Hepatocyte (in vitro differentiated cells): Measurements from ENCODE around the gene EIF2B2. TPM values are rescaled to one million over a fixed set of nuclear protein-coding genes. Genes with fewer than 3 reads are reported as not detected.

Source experiments
- DNase-seq: peaks from one replicate; pipeline ENCODE4 v3.0.0-alpha.2; 2016; ENCODE audit warnings: low spot score
- H2AFZ ChIP-seq: fragments of 200-600 bp; sonication (generic); 2 replicates; pipeline ENCODE4 v1.6.0; 2016; ENCODE audit warnings: antibody characterized with exemption, mild to moderate bottlenecking
- H3K27ac ChIP-seq: fragments of 200-600 bp; sonication (generic); 2 replicates; pipeline ENCODE4 v1.5.1; 2016; ENCODE audit warnings: mild to moderate bottlenecking
- H3K27me3 ChIP-seq: fragments of 200-600 bp; sonication (generic); 2 replicates; pipeline ENCODE4 v1.6.1; 2016
- H3K36me3 ChIP-seq: fragments of 200-600 bp; sonication (generic); replicated peaks from 2 replicates; pipeline ENCODE4 v1.5.1; 2016; ENCODE audit warnings: low read depth; ENCODE audit not compliant: insufficient read depth
- H3K4me1 ChIP-seq: fragments of 200-600 bp; sonication (generic); 2 replicates; pipeline ENCODE4 v1.5.1; 2016; ENCODE audit warnings: mild to moderate bottlenecking, moderate library complexity; ENCODE audit not compliant: insufficient read depth
- H3K4me2 ChIP-seq: fragments of 200-600 bp; sonication (generic); 2 replicates; pipeline ENCODE4 v1.6.0; 2016
- H3K4me3 ChIP-seq: fragments of 200-600 bp; sonication (generic); 2 replicates; pipeline ENCODE4 v1.5.1; 2016; ENCODE audit warnings: mild to moderate bottlenecking
- H3K79me2 ChIP-seq: fragments of 200-600 bp; sonication (generic); 2 replicates; pipeline ENCODE4 v1.6.0; 2017; ENCODE audit warnings: mild to moderate bottlenecking
- H3K9me2 ChIP-seq: fragments of 200-600 bp; sonication (generic); replicated peaks from 2 replicates; pipeline ENCODE4 v1.6.0; 2017; ENCODE audit warnings: mild to moderate bottlenecking; ENCODE audit not compliant: insufficient read depth
- H3K9me3 ChIP-seq: fragments of 200-600 bp; sonication (generic); 2 replicates; pipeline ENCODE4 v1.5.1; 2016; ENCODE audit warnings: low read depth, mild to moderate bottlenecking
- H4K20me1 ChIP-seq: fragments of 200-600 bp; sonication (generic); 2 replicates; pipeline ENCODE4 v1.6.0; 2016; ENCODE audit warnings: mild to moderate bottlenecking; ENCODE audit not compliant: insufficient read depth, poor library complexity, severe bottlenecking
- CTCF ChIP-seq: fragments of 200-600 bp; sonication (generic); IDR thresholded peaks from 2 replicates; pipeline ENCODE4 v1.5.1; 2016; ENCODE audit warnings: antibody characterized with exemption, mild to moderate bottlenecking; ENCODE audit not compliant: poor library complexity
- EZH2 ChIP-seq: fragments of 200-600 bp; sonication (generic); IDR thresholded peaks from 2 replicates; pipeline ENCODE4 v1.6.1; 2016; ENCODE audit warnings: antibody characterized with exemption, mild to moderate bottlenecking, borderline replicate concordance
- EZH2phosphoT487 ChIP-seq: fragments of 200-600 bp; sonication (generic); IDR thresholded peaks from one replicate; pipeline ENCODE4 v1.6.1; 2018; ENCODE audit warnings: antibody characterized with exemption, mild to moderate bottlenecking, low read depth, moderate library complexity; ENCODE audit not compliant: unreplicated experiment, severe bottlenecking
- WGBS: methylation state at CpG from one replicate; pipeline ENCODE4 v1.1.6; 2016; ENCODE audit warnings: low lambda C conversion rate; ENCODE audit errors: missing lambda C conversion rate; 5-methylcytosine and 5-hydroxymethylcytosine counted together
- polyA plus RNA-seq: library from polyadenylated mRNA; unstranded; fragments of >200 nt; fragmentation: Nextera tagmentation; extraction: Ambion mirVana; gene quantifications from 2 replicates; pipeline ENCODE4 v1.2.1, GENCODE V29; 2016
- total RNA-seq: library from RNA; depleted of rRNA; stranded (reverse); fragments of >200 nt; gene quantifications from 2 replicates; pipeline ENCODE4 v1.2.3, GENCODE V29; 2014

EIF2B2 gene
- total and polyA plus RNA-seq, 2 experiments from 2014 or later = 35.7 to 75.6 TPM

- TF ChIP-seq CTCF (peak; percentile 19), EZH2phosphoT487 (no peak), EZH2 (no peak)
- H3K79me2 ChIP-seq = no peaks in the 10 kb centered on the region
- no peaks in the 10 kb centered on the region for H3K36me3 ChIP-seq
- H3K4me1 ChIP-seq = peaks cover 45% of the 10 kb centered on the region
- peak overlapping the region; percentile 77 for H3K27ac ChIP-seq
- WGBS = 62% methylated on average over 23 of the region's 23 CpGs
- H3K9me3 ChIP-seq = no peaks in the 10 kb centered on the region
- no peaks in the 10 kb centered on the region for H4K20me1 ChIP-seq
- no peak overlapping the region for H3K4me3 ChIP-seq
- peak; percentile 63 for DNase-seq
- H3K9me2 ChIP-seq = no peaks in the 10 kb centered on the region
- no peak overlapping the region for H3K4me2 ChIP-seq
- H3K27me3 ChIP-seq = no peaks in the 10 kb centered on the region
- no peak overlapping the region for H2AFZ ChIP-seq
Measured at GRCh38 chr14:74979442-74980397, 23.0 kb upstream of the EIF2B2 start.

GRCh38 chr14:74980398-74980730 is 22.4 kb upstream of the EIF2B2 start:
- Histone ChIP-seq H3K79me2 (no peaks in the 10 kb centered on the region), H3K9me3 (no peaks in the 10 kb centered on the region), H3K4me2 (no peak overlapping the region), H3K27me3 (no peaks in the 10 kb centered on the region), H3K4me1 (peaks cover 44% of the 10 kb centered on the region), H2AFZ (no peak overlapping the region), H4K20me1 (no peaks in the 10 kb centered on the region), H3K27ac (peak overlapping the region; percentile 77), H3K9me2 (no peaks in the 10 kb centered on the region), H3K4me3 (no peak overlapping the region), H3K36me3 (no peaks in the 10 kb centered on the region)
- no peak for TF ChIP-seq EZH2
- TF ChIP-seq CTCF = no peak
- TF ChIP-seq EZH2phosphoT487 = no peak
- 87% methylated on average over 4 of the region's 4 CpGs for WGBS
- DNase-seq = no peak

- WGBS = 43% methylated on average over 31 of the region's 35 CpGs
- no peak for TF ChIP-seq CTCF
- no peak for TF ChIP-seq EZH2phosphoT487
- no peak for TF ChIP-seq EZH2
Measured at GRCh38 chr14:74980731-74981461, 21.8 kb upstream of the EIF2B2 start.

More at GRCh38 chr14:74980731-74981461, 21.8 kb upstream of the EIF2B2 start:
- Histone ChIP-seq H3K27me3 (no peaks in the 10 kb centered on the region), H3K79me2 (no peaks in the 10 kb centered on the region), H3K9me3 (no peaks in the 10 kb centered on the region), H3K9me2 (no peaks in the 10 kb centered on the region), H4K20me1 (no peaks in the 10 kb centered on the region), H3K27ac (peak overlapping the region; percentile 77), H2AFZ (no peak overlapping the region), H3K4me1 (peaks cover 44% of the 10 kb centered on the region), H3K36me3 (no peaks in the 10 kb centered on the region), H3K4me3 (no peak overlapping the region), H3K4me2 (no peak overlapping the region)
- no peak for DNase-seq
